Stimulated activated CD8-positive, alpha-beta memory T cell treated with anti-CD3 and anti-CD28 coated beads, Interleukin-2, amount 100 ng/mL, for 1 hour (primary cell): ENCODE results near the gene TLN1.

Experiments
- DNase-seq, 2 donors: peaks; one replicate each; pipeline ENCODE4 v3.0.0-alpha.2; 2020; ENCODE audit warnings: low read depth in 2 of 2

TLN1 gene

DNA sequence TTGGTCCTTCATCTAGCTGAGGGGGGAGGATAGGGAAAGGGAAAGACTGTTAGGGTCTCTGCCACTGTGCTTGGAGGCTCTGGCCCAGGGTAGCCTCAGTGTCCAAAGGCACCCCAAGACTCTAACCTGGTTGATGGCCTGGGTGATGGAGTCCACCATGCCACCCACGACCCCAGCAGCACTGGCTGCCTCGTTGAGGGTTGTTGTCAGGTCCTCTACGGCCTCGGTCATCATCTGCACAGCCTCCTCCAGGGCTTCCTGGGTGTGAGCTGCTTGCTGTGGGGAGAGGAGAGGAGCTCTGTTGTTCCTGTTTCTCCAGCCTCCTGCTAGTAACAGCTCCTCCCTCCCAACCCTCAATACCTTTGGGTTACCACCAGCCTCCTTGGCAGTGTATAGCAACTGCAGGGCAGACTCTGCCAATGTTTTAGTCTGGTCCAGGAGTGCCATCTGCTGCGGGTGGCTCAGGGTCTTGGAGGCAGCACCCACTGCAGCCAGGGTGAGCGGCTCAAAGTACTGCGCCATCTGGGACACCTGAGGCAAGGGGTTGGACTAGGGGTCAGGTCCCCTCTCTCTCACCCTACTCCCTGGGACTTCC, 26.1 kb downstream of the TLN1 start:
- DNase-seq = no peak

GRCh38 chr9:35705372-35705771, 26.6 kb downstream of the TLN1 start:
- DNase-seq = no peak

- no peak for DNase-seq
These were observed 27.9 kb downstream of the TLN1 start for GRCh38 chr9:35703906-35704672.

- no peak for DNase-seq
These were observed 29.3 kb downstream of the TLN1 start for GRCh38 chr9:35702696-35703095.

GRCh38 chr9:35700942-35701341, 31.1 kb downstream of the TLN1 start:
- DNase-seq = no peak

DNA sequence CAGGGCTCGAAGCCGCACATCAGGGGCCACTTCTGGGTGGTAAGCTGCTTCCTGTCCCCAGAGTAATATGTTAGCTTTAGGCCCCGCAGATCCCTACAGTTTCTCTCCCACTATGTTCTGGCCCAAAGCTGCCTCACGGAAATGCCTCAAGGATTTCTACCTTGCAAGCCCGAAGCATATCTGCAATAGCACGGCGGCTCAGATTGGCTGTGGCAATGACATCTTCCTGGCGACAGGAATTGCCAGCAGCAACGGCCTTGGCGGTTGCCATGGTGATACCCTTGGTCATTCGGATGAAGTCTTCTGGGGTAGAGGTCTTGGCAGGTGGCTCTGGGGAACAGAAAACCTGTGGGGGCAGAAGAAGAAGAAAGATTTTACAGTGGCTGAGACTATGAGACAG, 32.0 kb downstream of the TLN1 start:
- DNase-seq = no peak

- no peak for DNase-seq
These were observed 33.8 kb downstream of the TLN1 start for GRCh38 chr9:35698231-35698630.

- no peak for DNase-seq
These were observed 34.5 kb downstream of the TLN1 start for GRCh38 chr9:35697486-35697885.

DNA sequence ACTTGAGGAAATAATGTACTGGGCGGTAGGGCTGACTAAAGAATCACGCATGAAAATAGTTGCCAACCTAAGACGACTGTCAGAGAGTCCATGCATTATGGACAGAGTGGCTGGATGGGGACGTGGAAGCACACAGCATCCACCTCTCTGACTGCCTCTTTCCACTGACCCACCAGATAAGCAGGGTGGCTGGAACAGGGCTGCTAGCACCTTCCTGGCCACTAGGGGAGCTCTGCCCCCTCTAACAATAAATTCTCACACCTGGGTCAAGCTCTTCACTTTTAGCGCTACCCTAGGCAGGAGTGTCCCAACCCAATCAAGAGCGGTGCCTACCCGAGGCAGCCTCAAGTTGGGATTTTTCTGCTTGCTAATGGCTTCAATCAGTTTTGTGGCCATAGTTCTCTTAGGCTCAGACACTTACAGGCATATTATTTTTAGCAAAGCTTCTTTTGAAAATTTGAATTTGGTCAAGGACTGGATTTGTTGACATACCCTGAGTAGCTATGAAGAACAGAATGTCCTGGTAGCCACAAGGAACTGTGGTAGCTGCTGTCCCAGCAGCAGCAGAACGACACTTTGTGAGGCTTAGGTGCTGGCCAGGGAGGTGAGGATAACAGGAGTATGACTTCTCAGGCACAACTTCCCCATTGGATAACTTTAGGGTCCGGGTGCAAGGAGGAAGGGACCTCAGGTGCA, 35.3 kb downstream of the TLN1 start:
- peak; percentile 18 to 37 for DNase-seq

- no peak for DNase-seq
These were observed 36.0 kb downstream of the TLN1 start for GRCh38 chr9:35695943-35696401.

DNA sequence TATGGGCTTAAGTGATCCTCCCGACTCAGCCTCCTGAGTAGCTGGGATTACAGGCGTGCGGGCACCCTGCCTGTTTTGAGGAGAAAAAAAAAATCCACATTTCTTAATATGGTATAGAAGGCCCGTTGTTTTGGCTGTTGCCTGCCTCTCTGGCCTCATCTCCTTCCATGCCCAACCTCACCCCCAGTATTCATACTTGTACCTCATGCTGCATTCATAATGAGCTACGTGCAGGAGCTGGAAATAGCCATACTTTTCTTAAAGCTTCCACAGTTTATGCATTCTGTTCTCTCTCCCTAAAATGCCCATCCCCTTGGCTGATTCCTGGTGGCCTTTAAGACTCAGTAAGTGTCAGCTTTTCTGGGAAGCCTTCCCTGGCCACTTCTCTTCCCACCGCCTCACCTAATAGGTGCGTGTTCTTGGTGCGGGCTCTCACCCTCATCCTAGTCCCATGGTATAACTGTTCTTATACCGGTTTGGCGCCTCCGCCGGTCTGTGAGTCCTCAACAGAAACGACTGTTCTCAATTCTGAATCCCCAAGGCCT, 40.2 kb downstream of the TLN1 start:
- no peak for DNase-seq

DNA sequence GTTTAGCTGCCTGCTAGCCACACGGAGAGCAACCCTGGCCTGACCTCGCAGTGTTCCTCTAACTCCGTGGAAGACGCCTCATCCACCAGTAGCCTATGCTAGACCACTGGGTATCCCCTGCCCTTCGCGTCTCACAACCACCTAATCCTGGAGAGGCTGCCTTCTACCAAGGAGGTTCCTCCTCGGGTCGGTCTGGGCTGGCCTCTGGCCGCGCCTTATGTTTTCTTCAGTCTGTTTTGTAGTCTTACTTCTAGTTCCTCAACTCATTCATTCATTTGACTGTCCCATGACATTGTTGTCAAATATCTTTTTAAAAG, 40.7 kb downstream of the TLN1 start:
- DNase-seq = no peak

- no peak for DNase-seq
These were observed 41.2 kb downstream of the TLN1 start for GRCh38 chr9:35690614-35691333.

GRCh38 chr9:35690294-35690613, 41.7 kb downstream of the TLN1 start:
- no peak for DNase-seq

GRCh38 chr9:35689542-35690293, 42.3 kb downstream of the TLN1 start, which contains the start of gene TPM2:
Gene TPM2 (minus strand): TSS chr9:35689925. CDS start chr9:35689817, 108 bp downstream.
- no peak for DNase-seq

DNA sequence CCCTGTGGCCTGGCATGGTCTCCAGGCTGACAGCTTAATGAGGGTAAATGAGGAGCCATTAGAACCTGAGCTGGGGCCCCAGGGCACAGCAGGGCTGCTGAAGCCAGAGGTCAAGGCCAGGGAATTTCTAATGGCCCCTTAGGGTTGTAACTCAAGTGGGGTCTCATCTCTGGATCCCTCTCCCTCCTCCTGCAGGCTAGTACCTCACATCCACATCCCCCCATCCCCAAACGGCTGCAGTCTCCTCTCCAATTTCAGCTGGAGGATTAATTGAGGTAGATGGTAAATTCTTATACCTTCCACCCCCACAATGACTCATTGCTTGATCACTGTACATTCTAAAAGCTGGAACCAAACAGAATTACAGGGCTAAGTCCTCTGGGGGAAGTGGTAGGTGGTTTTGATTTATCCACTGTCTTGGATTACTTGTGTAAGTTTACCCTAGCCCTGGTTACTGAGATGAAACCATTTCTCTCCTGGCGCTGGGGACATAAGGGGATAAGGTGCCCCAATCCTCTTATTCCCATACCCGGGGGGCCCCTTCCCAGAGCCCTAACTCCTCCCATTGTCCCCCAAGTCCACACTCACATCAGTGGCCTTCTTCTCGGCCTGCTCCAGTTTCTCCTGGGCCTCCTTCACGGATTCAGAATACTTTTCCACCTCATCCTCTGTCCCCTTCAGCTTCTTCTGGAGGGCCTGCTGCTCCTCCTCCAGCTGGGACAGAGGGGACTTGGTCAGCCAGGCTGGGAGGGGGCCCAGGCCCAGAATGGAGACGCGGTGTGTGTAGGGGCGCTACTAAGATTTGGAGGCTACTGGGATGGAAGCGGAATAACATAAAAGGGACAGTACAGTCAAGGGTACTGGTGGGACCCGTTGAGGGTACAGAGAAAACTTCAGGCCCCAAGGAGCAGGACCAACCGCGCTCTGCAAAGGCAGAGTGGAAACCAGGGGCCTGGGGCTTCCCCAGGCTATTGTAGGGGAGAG, 43.1 kb downstream of the TLN1 start:
- DNase-seq = no peak

DNA sequence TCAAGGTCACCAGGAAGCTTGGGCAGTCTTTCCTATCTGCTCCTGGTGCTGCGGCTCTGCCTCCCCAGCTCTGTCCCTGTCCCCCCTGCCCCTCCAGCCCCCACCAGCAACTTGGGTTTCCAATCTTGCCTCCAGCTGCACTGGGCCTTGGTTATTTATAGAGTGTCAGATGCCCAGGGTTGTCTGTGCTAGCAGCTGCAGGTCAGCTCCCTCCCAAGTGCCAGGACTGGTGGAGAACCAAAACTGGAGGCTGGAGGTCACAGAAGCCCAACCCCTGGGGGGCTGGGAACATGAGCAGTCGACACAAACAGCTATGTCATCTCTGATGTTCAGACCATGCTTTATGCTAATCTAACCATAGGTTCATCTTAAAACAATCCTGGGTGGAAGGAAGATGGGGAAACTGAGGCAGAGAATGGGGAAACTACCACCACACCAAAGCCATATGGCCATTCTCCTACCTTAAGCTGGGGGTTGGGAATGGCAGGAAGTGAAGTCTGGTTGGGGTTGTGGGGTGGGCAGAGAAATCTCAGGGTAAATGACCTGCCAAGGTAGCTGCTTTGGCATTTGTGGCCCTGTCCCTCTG, 43.9 kb downstream of the TLN1 start:
- no peak for DNase-seq

DNA sequence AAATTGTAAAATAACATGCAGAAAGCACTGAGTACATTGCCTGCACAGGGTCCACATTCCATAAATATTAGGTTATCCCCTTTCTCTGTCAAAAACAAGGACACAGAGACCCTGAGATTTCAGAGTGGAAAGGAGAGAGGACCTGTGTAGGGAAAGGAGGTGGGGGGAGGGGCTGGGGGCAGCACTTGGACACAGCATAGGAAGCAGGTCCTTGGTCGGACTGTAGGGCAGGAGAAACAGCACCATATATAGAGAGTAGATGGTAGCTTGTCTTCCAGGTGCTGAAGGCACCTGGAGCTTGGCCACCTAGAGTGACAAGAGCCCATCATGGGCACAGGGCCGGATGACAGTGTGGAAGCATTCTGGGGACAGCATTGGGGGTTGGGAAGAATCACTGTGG, 44.7 kb downstream of the TLN1 start:
- DNase-seq = no peak

DNA sequence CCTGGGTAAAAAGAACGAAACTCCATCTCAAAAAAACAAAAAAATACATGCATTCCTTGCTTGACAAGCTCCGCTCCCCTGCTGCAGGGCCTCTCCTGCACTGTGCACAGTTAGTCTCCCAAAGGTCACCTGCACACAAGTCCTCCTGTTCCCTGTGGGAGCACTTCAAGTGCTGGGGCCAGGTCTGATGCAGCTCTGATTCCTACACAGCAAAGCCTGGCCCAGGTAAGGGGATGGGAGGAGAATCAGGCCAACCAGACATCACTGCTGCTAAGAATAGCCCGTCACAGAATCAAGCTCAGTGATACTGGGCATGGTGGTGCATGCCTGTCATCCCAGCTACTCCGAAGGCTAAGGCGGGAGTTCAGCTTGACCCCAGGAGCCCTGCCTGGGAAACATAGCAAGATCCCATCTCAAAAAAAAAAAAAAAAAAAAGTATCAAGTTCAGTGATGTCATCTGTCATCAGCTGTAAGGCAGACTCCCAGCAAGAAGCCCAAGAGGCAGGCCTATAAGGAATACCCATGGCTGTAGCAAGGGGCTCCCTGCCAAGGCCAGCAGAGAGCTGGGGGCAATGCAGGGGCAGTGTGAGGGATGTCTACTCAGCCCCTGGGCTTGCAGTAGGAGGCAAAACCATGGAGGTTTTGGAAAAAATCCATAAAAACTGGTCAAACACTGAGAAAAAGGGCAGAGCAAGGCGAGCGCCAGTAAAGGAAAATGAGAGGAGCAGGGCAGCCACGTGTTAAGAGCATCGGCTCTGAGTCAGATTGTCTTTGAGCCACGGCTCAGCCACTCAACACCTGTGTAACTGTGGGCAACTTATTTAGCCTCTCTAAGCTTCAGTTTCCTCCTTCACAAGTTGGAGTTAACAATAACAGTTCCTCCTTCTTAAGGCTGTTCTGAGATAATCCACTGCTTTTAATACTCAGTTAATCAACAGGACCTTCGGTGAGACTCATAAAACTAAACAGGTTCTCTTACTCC, 45.5 kb downstream of the TLN1 start:
- no peak for DNase-seq
